NB4 (cell line): ENCODE results near the gene ITGAE.

Experiments used
- POLR2A ChIP-seq: IDR thresholded peaks from 2 replicates; pipeline ENCODE4 v1.6.1; 2011; ENCODE audit warnings: mild to moderate bottlenecking; ENCODE audit not compliant: insufficient read length; ENCODE audit errors: extremely low read depth
- TF ChIP-seq, protein P1 (sequence below): IDR thresholded peaks from one replicate; pipeline ENCODE4 v1.5.1; 2012; ENCODE audit warnings: low read depth, low read length

DNA sequence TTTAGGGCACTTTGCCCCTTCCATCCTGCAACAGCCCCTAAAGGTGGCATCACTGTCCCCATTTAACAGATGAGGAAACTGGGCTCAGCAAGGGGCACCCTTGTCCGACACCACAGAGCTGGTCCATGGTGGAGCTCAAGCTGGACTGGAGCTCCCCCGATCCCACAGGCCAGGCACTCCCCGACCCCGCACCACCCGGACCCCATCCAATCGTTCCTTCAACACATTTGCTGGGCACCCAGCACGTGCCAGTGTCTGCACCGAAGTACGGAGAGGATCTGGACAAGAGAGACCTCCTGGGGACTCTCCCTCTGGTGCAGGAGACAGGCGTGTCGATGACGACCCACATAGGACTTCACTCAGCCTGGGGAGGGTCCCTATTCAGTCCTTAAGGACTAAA is 119.0 kb downstream of the ITGAE start:
- TF ChIP-seq, protein P1, sequence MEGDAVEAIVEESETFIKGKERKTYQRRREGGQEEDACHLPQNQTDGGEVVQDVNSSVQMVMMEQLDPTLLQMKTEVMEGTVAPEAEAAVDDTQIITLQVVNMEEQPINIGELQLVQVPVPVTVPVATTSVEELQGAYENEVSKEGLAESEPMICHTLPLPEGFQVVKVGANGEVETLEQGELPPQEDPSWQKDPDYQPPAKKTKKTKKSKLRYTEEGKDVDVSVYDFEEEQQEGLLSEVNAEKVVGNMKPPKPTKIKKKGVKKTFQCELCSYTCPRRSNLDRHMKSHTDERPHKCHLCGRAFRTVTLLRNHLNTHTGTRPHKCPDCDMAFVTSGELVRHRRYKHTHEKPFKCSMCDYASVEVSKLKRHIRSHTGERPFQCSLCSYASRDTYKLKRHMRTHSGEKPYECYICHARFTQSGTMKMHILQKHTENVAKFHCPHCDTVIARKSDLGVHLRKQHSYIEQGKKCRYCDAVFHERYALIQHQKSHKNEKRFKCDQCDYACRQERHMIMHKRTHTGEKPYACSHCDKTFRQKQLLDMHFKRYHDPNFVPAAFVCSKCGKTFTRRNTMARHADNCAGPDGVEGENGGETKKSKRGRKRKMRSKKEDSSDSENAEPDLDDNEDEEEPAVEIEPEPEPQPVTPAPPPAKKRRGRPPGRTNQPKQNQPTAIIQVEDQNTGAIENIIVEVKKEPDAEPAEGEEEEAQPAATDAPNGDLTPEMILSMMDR = no peak
- no peak for TF ChIP-seq POLR2A
